ENCODE measurements around the gene MKNK2.

Gene MKNK2

GRCh38 chr19:2079076-2079864, 28.2 kb upstream of the MKNK2 start:
- DNase-seq (ENCODE audit: low read depth) = no peak
- TF ChIP-seq CTCF (IDR thresholded peaks at IDR 0.05; ENCODE audit: control insufficient read depth, extremely low read depth, insufficient read depth) = no peak
- H3K4me3 ChIP-seq (ENCODE audit: low read depth, low read length) = no peak overlapping the region

DNA sequence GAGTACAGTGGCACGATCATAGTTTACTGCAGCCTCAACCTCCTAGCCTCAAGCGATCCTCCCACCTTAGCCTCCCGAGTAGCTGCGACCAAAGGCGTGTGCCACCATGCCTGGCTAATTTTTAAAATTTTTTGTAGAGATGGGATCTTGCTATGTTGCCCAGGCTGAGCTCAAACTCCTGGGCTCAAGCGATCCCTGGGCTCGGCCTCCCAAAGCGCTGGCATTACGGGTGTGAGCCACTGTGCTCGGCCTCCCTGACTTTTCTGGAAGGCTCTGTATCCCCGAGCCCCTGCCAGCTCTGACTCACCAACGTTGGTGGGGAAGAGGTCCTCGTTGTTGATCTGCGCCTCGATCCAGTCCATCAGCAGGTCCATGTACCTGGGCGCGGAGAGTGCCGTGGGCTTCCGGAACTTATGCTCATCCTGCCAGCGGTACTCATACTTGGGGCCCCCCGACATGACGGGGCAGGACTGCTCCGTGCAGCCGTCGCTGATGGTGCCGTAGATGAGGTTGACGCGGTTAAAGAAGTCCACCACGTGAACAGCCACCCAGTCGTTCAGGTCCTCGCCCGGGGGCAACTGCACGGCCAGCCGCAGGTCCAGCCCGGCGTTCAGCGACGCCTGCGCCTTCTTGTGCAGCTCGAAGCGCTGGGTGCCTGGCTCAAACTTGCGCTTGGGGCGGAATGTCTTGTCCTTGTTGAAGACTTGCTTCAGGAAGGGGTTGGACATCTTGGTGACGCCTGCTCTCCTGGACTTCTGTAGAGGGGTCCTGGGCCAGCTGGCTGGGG, 27.0 kb upstream of the MKNK2 start:
- H3K4me3 ChIP-seq (ENCODE audit: low read depth, low read length) = no peak overlapping the region
- TF ChIP-seq CTCF (IDR thresholded peaks at IDR 0.05; ENCODE audit: control insufficient read depth, extremely low read depth, insufficient read depth) = no peak
- DNase-seq (ENCODE audit: low read depth) = no peak

DNA sequence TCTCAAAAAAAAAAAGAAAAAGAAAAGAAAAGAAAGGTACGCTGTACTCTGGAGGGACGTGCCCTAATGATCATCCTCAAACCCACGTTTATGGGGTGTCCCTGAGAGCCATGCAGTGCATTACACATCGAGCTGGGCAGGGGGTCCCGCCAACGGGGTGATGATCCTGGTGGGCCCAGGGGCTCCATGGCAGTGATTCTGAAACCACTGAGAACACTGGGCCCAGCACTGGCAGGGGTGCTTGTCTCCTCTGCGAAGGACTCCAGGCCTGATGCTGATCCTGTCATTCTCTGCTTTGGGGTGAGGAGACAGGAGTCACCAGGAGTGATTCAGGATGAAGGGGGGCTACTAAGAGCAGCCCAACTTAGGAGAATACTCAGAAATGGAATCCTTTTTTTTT, 26.4 kb upstream of the MKNK2 start:
- DNase-seq (ENCODE audit: low read depth) = no peak
- TF ChIP-seq CTCF (IDR thresholded peaks at IDR 0.05; ENCODE audit: control insufficient read depth, extremely low read depth, insufficient read depth) = no peak

GRCh38 chr19:2076526-2076944, 25.5 kb upstream of the MKNK2 start:
- H3K4me3 ChIP-seq (ENCODE audit: low read depth, low read length) = no peak overlapping the region
- no peak for TF ChIP-seq CTCF (IDR thresholded peaks at IDR 0.05; ENCODE audit: control insufficient read depth, extremely low read depth, insufficient read depth)
- DNase-seq (ENCODE audit: low read depth) = no peak

More for the DNA sequence above, 26.4 kb upstream of the MKNK2 start:
- no peak overlapping the region for H3K4me3 ChIP-seq (ENCODE audit: low read depth, low read length)

- no peak overlapping the region for H3K4me3 ChIP-seq (ENCODE audit: low read depth, low read length)
- TF ChIP-seq CTCF (IDR thresholded peaks at IDR 0.05; ENCODE audit: control insufficient read depth, extremely low read depth, insufficient read depth) = no peak
- no peak for DNase-seq (ENCODE audit: low read depth)
Observed at GRCh38 chr19:2072757-2073551, 21.9 kb upstream of the MKNK2 start.

GRCh38 chr19:2070986-2071673, 20.1 kb upstream of the MKNK2 start:
- no peak for DNase-seq (ENCODE audit: low read depth)
- H3K4me3 ChIP-seq (ENCODE audit: low read depth, low read length) = no peak overlapping the region
- no peak for TF ChIP-seq CTCF (IDR thresholded peaks at IDR 0.05; ENCODE audit: control insufficient read depth, extremely low read depth, insufficient read depth)

Measured in LNCaP clone FGC (cell line).